CD14-positive monocyte (primary cell): ENCODE data around the gene CD81. TPM values are rescaled to one million over a fixed set of nuclear protein-coding genes. Genes with fewer than 3 reads are reported as not detected.

Experiments
- DNase-seq, 3 donors: peaks; one replicate each; pipeline ENCODE4 v3.0.0-alpha.2; 2011 to 2022
- H2AFZ ChIP-seq: 2 replicates; pipeline ENCODE4 v1.6.0; 2012; ENCODE audit warnings: mild to moderate bottlenecking, low read depth, low read length, inconsistent platforms; ENCODE audit not compliant: insufficient read depth, poor library complexity, severe bottlenecking
- H3K27ac ChIP-seq, 2 donors: 1 replicate in 1 of 2; 2 replicates in 1 of 2; pipeline ENCODE4 v1.5.1; 2012 to 2013; ENCODE audit warnings: low read length in 2 of 2, control low read depth in 1 of 2, inconsistent platforms in 1 of 2, low read depth in 1 of 2, mild to moderate bottlenecking in 1 of 2
- H3K27me3 ChIP-seq, 2 donors: one replicate each; pipeline versions ENCODE4 v1.6.0 to v1.6.1; 2011 to 2013; ENCODE audit warnings: low read length in 2 of 2; ENCODE audit not compliant: control insufficient read depth in 2 of 2, insufficient read depth in 2 of 2
- H3K36me3 ChIP-seq, 2 donors: replicated peaks in 1 of 2; 1 replicate in 1 of 2; 2 replicates in 1 of 2; pipeline versions ENCODE4 v1.5.1 to v1.6.1; 2012 to 2013; ENCODE audit warnings: low read length in 2 of 2, control low read depth in 1 of 2, inconsistent platforms in 1 of 2, mild to moderate bottlenecking in 1 of 2; ENCODE audit not compliant: insufficient read depth in 2 of 2, control insufficient read depth in 1 of 2
- H3K4me1 ChIP-seq, 2 donors: 1 replicate in 1 of 2; 2 replicates in 1 of 2; pipeline versions ENCODE4 v1.5.1 to v1.6.1; 2012 to 2013; ENCODE audit warnings: low read length in 2 of 2, control low read depth in 1 of 2, inconsistent platforms in 1 of 2, mild to moderate bottlenecking in 1 of 2, moderate library complexity in 1 of 2; ENCODE audit not compliant: insufficient read depth in 2 of 2, control insufficient read depth in 1 of 2
- H3K4me2 ChIP-seq: replicated peaks from 2 replicates; pipeline ENCODE3; 2012; ENCODE audit warnings: low read length, moderate library complexity, mild to moderate bottlenecking; ENCODE audit not compliant: poor library complexity, severe bottlenecking; ENCODE audit errors: extremely low read depth
- H3K4me3 ChIP-seq, 3 experiments: fragments of 200-600 bp in 1 of 3; sonication (generic) in 1 of 3; replicated peaks in 1 of 3; 1 replicate in 2 of 3; 2 replicates in 1 of 3; pipeline ENCODE4 v1.5.1; 2011 to 2013; ENCODE audit warnings: low read length in 3 of 3, mild to moderate bottlenecking in 3 of 3, control low read depth in 2 of 3, low read depth in 2 of 3, inconsistent platforms in 1 of 3, moderate library complexity in 1 of 3
- H3K79me2 ChIP-seq: 2 replicates; pipeline ENCODE4 v1.6.0; 2012; ENCODE audit warnings: mild to moderate bottlenecking, control low read depth, inconsistent platforms, low read length, moderate library complexity; ENCODE audit not compliant: insufficient read depth
- H3K9ac ChIP-seq: 2 replicates; pipeline ENCODE4 v1.6.0; 2017; ENCODE audit warnings: low read length, mild to moderate bottlenecking; ENCODE audit not compliant: insufficient read depth, poor library complexity, severe bottlenecking
- H3K9me3 ChIP-seq, 2 donors: replicated peaks in 1 of 2; 1 replicate in 1 of 2; 2 replicates in 1 of 2; pipeline versions ENCODE4 v1.5.1 to v1.6.1; 2012 to 2013; ENCODE audit warnings: low read length in 2 of 2, control low read depth in 1 of 2; ENCODE audit not compliant: control insufficient read depth in 1 of 2, insufficient read depth in 1 of 2
- H4K20me1 ChIP-seq: 2 replicates; pipeline ENCODE4 v1.6.0; 2012; ENCODE audit warnings: mild to moderate bottlenecking, low read length, control low read depth, moderate library complexity; ENCODE audit not compliant: insufficient read depth
- H3K27ac Mint-ChIP-seq, 7 donors: one replicate each; pipeline ENCODE4 v1.8.0; 2020; ENCODE audit warnings: mild to moderate bottlenecking in 7 of 7, mixed read lengths in 7 of 7, moderate library complexity in 6 of 7, inconsistent platforms in 2 of 7
- H3K27me3 Mint-ChIP-seq, 3 donors: one replicate each; pipeline ENCODE4 v1.8.0; 2021 to 2022; ENCODE audit warnings: low read depth in 3 of 3, mild to moderate bottlenecking in 3 of 3, mixed read lengths in 3 of 3, moderate library complexity in 3 of 3, inconsistent platforms in 1 of 3
- H3K36me3 Mint-ChIP-seq, 2 donors: one replicate each; pipeline ENCODE4 v1.8.0; 2020; ENCODE audit warnings: mixed read lengths in 2 of 2, inconsistent platforms in 1 of 2, mild to moderate bottlenecking in 1 of 2
- H3K4me1 Mint-ChIP-seq: one replicate; pipeline ENCODE4 v1.8.0; 2020; ENCODE audit warnings: mild to moderate bottlenecking, mixed read lengths
- H3K4me3 Mint-ChIP-seq, 2 donors: one replicate each; pipeline ENCODE4 v1.8.0; 2020; ENCODE audit warnings: mild to moderate bottlenecking in 2 of 2, mixed read lengths in 2 of 2, moderate library complexity in 1 of 2
- H3K9me3 Mint-ChIP-seq, 7 donors: one replicate each; pipeline ENCODE4 v1.8.0; 2020 to 2022; ENCODE audit warnings: mixed read lengths in 7 of 7, mild to moderate bottlenecking in 6 of 7, moderate library complexity in 6 of 7, inconsistent platforms in 2 of 7
- WGBS: methylation state at CpG from one replicate; pipeline ENCODE4 v1.1.5; 2013; ENCODE audit warnings: missing lambda C conversion rate; ENCODE audit not compliant: insufficient coverage; 5-methylcytosine and 5-hydroxymethylcytosine counted together
- intact Hi-C, 2 donors: fragments of 100-400 bp; cut with micrococcal nuclease; formaldehyde crosslinking; loops; one replicate each; pipeline versions ENCODE4 v1.15.0 to v1.15.1; 2023
- polyA plus RNA-seq, 3 donors: library from polyadenylated mRNA; depleted of rRNA in 1 of 3; unstranded in 2 of 3; stranded (reverse) in 1 of 3; fragments of 300-500 nt in 2 of 3; fragments of >200 nt in 1 of 3; fragmentation: Illumina TruSeq in 2 of 3; gene quantifications; 1 replicate in 2 of 3; 2 replicates in 1 of 3; pipeline ENCODE4 v1.2.3, GENCODE V29; 2012 to 2021
- TF ChIP-seq, protein P1 (sequence below): fragments of 200-600 bp; IDR thresholded peaks from one replicate; pipeline ENCODE4 v1.8.0; 2022; ENCODE audit warnings: antibody characterized with exemption, mild to moderate bottlenecking

Gene CD81
- polyA plus RNA-seq, 3 donors = 3.2 to 74.9 (median 12.3) TPM

DNA sequence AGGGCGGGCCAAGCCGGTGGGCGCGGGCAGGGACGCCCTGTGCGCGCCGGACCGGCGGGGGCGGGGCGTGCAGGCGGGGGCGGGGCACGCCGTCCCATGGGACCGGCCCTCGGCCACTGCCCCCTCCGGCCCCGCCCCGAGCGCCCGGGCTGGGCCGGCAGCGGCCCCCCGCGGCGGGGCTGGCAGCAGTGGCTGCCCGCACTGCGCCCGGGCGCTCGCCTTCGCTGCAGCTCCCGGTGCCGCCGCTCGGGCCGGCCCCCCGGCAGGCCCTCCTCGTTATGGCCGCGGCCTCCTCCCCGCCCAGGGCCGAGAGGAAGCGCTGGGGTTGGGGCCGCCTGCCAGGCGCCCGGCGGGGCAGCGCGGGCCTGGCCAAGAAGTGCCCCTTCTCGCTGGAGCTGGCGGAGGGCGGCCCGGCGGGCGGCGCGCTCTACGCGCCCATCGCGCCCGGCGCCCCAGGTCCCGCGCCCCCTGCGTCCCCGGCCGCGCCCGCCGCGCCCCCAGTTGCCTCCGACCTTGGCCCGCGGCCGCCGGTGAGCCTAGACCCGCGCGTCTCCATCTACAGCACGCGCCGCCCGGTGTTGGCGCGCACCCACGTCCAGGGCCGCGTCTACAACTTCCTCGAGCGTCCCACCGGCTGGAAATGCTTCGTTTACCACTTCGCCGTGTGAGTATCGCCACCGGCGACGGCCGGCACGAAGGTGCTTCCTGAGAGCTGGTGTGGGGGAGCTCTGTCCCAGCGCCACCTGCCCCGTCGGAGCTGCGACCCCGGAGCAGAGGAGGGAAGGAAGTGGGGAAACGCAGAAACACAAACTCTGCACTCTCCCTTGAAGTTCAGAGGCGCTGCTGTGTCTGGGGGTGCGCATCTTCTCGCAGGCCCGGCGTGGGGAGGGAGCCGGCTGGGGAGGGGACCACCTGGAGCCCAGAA, 68.0 kb downstream of the CD81 start, which contains the start of gene KCNQ1:
Gene KCNQ1 (plus strand): TSS at position 188 of the 925 bp plus-strand sequence. CDS start 91 bp downstream, at position 279.
- peaks cover 43% of the 10 kb centered on the region for H3K4me1 Mint-ChIP-seq

More for the DNA sequence above, 68.0 kb downstream of the CD81 start, which contains the start of gene KCNQ1:
- Histone ChIP-seq H3K36me3 (peaks cover 4 to 8% of the 10 kb centered on the region in 2 donors), H3K27ac (peak within 1 kb of the TSS; percentile 80 to 88), H3K27me3 (peaks cover 0 to 19% of the 10 kb centered on the region in 2 donors), H4K20me1 (peaks cover 52% of the 10 kb centered on the region), H3K9me3 (no peaks in the 10 kb centered on the region), H3K4me2 (peak within 1 kb of the TSS; percentile 87), H3K9ac (peak within 1 kb of the TSS; percentile 63), H3K4me1 (peaks cover 49 to 57% of the 10 kb centered on the region in 2 donors), H2AFZ (peak within 1 kb of the TSS; percentile 87), H3K79me2 (peaks cover 51% of the 10 kb centered on the region), H3K4me3 (peak within 1 kb of the TSS; percentile 74 to 88 (median 82))
- Mint-ChIP-seq H3K27ac (peak within 1 kb of the TSS; percentile 74 to 89 (median 86)), H3K4me3 (peak within 1 kb of the TSS; percentile 93 to 98), H3K36me3 (peaks cover 5 to 16% of the 10 kb centered on the region in 2 donors), H3K9me3 (peaks cover 0 to 3% (median 0%) of the 10 kb centered on the region in 7 donors), H3K27me3 (peaks cover 13 to 25% (median 16%) of the 10 kb centered on the region in 3 donors)
- TF ChIP-seq, protein P1, sequence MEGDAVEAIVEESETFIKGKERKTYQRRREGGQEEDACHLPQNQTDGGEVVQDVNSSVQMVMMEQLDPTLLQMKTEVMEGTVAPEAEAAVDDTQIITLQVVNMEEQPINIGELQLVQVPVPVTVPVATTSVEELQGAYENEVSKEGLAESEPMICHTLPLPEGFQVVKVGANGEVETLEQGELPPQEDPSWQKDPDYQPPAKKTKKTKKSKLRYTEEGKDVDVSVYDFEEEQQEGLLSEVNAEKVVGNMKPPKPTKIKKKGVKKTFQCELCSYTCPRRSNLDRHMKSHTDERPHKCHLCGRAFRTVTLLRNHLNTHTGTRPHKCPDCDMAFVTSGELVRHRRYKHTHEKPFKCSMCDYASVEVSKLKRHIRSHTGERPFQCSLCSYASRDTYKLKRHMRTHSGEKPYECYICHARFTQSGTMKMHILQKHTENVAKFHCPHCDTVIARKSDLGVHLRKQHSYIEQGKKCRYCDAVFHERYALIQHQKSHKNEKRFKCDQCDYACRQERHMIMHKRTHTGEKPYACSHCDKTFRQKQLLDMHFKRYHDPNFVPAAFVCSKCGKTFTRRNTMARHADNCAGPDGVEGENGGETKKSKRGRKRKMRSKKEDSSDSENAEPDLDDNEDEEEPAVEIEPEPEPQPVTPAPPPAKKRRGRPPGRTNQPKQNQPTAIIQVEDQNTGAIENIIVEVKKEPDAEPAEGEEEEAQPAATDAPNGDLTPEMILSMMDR = no peak
- intact Hi-C loops = loop anchor here in 1 of 2 donors (5.0 kb wide), 1 partner anchor 37 kb away; no protein-coding TSS in a partner anchor
- WGBS = under 1% methylated on average over 106 of the region's 116 CpGs
- DNase-seq = peak; percentile 49 to 73 (median 60)
